Natural killer cell treated with Interleukin-12 subunit alpha and Interleukin-12 subunit beta and Interleukin-15 and Interleukin-18, amount 100 ng/mL, for 72 hours (primary cell): ENCODE data around the gene CDKN3. TPM values are rescaled to one million over a fixed set of nuclear protein-coding genes. Genes with fewer than 3 reads are reported as not detected.
"Not testable (repeated sequence)": the region's sequence is repeated elsewhere in the genome, so short reads cannot be mapped to it uniquely, and the experiment has no call there.

ENCODE experiments used
- ATAC-seq, 2 donors: fragments of 150-1000 bp; cut with Tn5 transposase in 1 of 2; sonication (Bioruptor Pico), chemical (Tn5 transposase) in 1 of 2; 2 replicates each; pipeline ENCODE4 v1.10.0; 2021
- DNase-seq: peaks from one replicate; pipeline ENCODE4 v3.0.0; 2022; ENCODE audit warnings: low spot score
- H3K27ac Mint-ChIP-seq, 2 donors: 1 replicate in 1 of 2; 2 replicates in 1 of 2; pipeline ENCODE4 v1.8.0; 2022; ENCODE audit warnings: mixed read lengths in 2 of 2, mild to moderate bottlenecking in 1 of 2, moderate library complexity in 1 of 2
- H3K27me3 Mint-ChIP-seq, 2 donors: 1 replicate in 1 of 2; 2 replicates in 1 of 2; pipeline ENCODE4 v1.8.0; 2022; ENCODE audit warnings: mixed read lengths in 2 of 2
- H3K36me3 Mint-ChIP-seq: one replicate; pipeline ENCODE4 v1.8.0; 2022; ENCODE audit warnings: mixed read lengths
- H3K4me1 Mint-ChIP-seq, 2 donors: 1 replicate in 1 of 2; 2 replicates in 1 of 2; pipeline ENCODE4 v1.8.0; 2022; ENCODE audit warnings: low read depth in 2 of 2, mixed read lengths in 2 of 2, mild to moderate bottlenecking in 1 of 2
- H3K4me3 Mint-ChIP-seq: one replicate; pipeline ENCODE4 v1.8.0; 2022; ENCODE audit warnings: mixed read lengths
- H3K9me3 Mint-ChIP-seq: 2 replicates; pipeline ENCODE4 v1.8.0; 2022; ENCODE audit warnings: mixed read lengths
- total RNA-seq, 2 donors: library from RNA; stranded (reverse); gene quantifications; one replicate each; pipeline ENCODE4 v1.2.3, GENCODE V29; 2022

CDKN3 gene
- total RNA-seq, 2 donors from 2014 or later = 31.1 to 38.4 TPM

GRCh38 chr14:54383835-54384234, 13.0 kb upstream of the CDKN3 start:
- Mint-ChIP-seq H3K27me3 (peaks cover 33 to 39% of the 10 kb centered on the region in 2 donors), H3K9me3 (no peaks in the 10 kb centered on the region), H3K27ac (no peak overlapping the region), H3K4me3 (no peak overlapping the region), H3K4me1 (no peaks in the 10 kb centered on the region), H3K36me3 (no peaks in the 10 kb centered on the region)
- DNase-seq (no peak), ATAC-seq (no peak)

- no peaks in the 10 kb centered on the region for H3K9me3 Mint-ChIP-seq
- H3K27me3 Mint-ChIP-seq = peaks cover 27 to 30% of the 10 kb centered on the region in 2 donors
- DNase-seq = no peak
- ATAC-seq = no peak
- H3K27ac Mint-ChIP-seq = no peak overlapping the region
- no peaks in the 10 kb centered on the region for H3K4me1 Mint-ChIP-seq
- H3K36me3 Mint-ChIP-seq = no peaks in the 10 kb centered on the region
- no peak overlapping the region for H3K4me3 Mint-ChIP-seq
Observed at GRCh38 chr14:54385556-54385955, 11.3 kb upstream of the CDKN3 start.

GRCh38 chr14:54387328-54387727, 9.5 kb upstream of the CDKN3 start:
- Mint-ChIP-seq H3K9me3 (no peaks in the 10 kb centered on the region), H3K27me3 (peaks cover 28 to 40% of the 10 kb centered on the region in 2 donors), H3K4me3 (no peak overlapping the region), H3K4me1 (no peaks in the 10 kb centered on the region), H3K36me3 (no peaks in the 10 kb centered on the region), H3K27ac (no peak overlapping the region)
- no peak for DNase-seq
- ATAC-seq = peak in 1 of 2 donors; percentile 36

GRCh38 chr14:54392131-54392859, 4.5 kb upstream of the CDKN3 start:
- no peaks in the 10 kb centered on the region for H3K9me3 Mint-ChIP-seq
- ATAC-seq = no peak
- peaks cover 14 to 34% of the 10 kb centered on the region in 2 donors for H3K27me3 Mint-ChIP-seq
- H3K4me3 Mint-ChIP-seq = no peak overlapping the region
- H3K4me1 Mint-ChIP-seq = peaks cover 4 to 7% of the 10 kb centered on the region in 2 donors
- H3K27ac Mint-ChIP-seq = no peak overlapping the region
- H3K36me3 Mint-ChIP-seq = no peaks in the 10 kb centered on the region
- DNase-seq = no peak

- H3K9me3 Mint-ChIP-seq, H3K4me3 Mint-ChIP-seq, DNase-seq, H3K27ac Mint-ChIP-seq, H3K36me3 Mint-ChIP-seq, ATAC-seq: not testable (repeated sequence)
- peaks cover 4 to 12% of the 10 kb centered on the region in 2 donors for H3K4me1 Mint-ChIP-seq
- peaks cover 8 to 26% of the 10 kb centered on the region in 2 donors for H3K27me3 Mint-ChIP-seq
Observed at GRCh38 chr14:54392986-54393884, 3.6 kb upstream of the CDKN3 start.

GRCh38 chr14:54394596-54394995, 2.2 kb upstream of the CDKN3 start:
- H3K4me1 Mint-ChIP-seq = peaks cover 7 to 16% of the 10 kb centered on the region in 2 donors
- no peaks in the 10 kb centered on the region for H3K9me3 Mint-ChIP-seq
- ATAC-seq (no peak), DNase-seq (no peak)
- H3K36me3 Mint-ChIP-seq = no peaks in the 10 kb centered on the region
- H3K4me3 Mint-ChIP-seq = no peak overlapping the region
- peaks cover 2 to 15% of the 10 kb centered on the region in 2 donors for H3K27me3 Mint-ChIP-seq
- H3K27ac Mint-ChIP-seq = no peak overlapping the region

- Mint-ChIP-seq H3K9me3 (no peaks in the 10 kb centered on the region), H3K4me3 (no peak overlapping the region), H3K27me3 (peaks cover 2 to 15% of the 10 kb centered on the region in 2 donors), H3K4me1 (peaks cover 7 to 16% of the 10 kb centered on the region in 2 donors), H3K36me3 (no peaks in the 10 kb centered on the region), H3K27ac (no peak overlapping the region)
- DNase-seq = no peak
- ATAC-seq = no peak
Observed at GRCh38 chr14:54395284-54395683, 1.5 kb upstream of the CDKN3 start.

GRCh38 chr14:54395716-54396115, 1.1 kb upstream of the CDKN3 start:
- Mint-ChIP-seq H3K27ac (no peak overlapping the region), H3K27me3 (peaks cover under 1 to 12% of the 10 kb centered on the region in 2 donors), H3K4me3 (no peak overlapping the region), H3K9me3 (no peaks in the 10 kb centered on the region), H3K36me3 (no peaks in the 10 kb centered on the region), H3K4me1 (peaks cover 7 to 16% of the 10 kb centered on the region in 2 donors)
- ATAC-seq (no peak), DNase-seq (no peak)

- Mint-ChIP-seq H3K27ac (peak overlapping the region; percentile 67 to 82), H3K4me3 (peak overlapping the region; percentile 80), H3K36me3 (no peaks in the 10 kb centered on the region), H3K4me1 (peaks cover 7 to 16% of the 10 kb centered on the region in 2 donors), H3K27me3 (peaks cover 0 to 7% of the 10 kb centered on the region in 2 donors), H3K9me3 (no peaks in the 10 kb centered on the region)
- DNase-seq (no peak), ATAC-seq (no peak)
Observed at GRCh38 chr14:54396183-54396492, 669 bp upstream of the CDKN3 start.

GRCh38 chr14:54399560-54399959, 2.8 kb downstream of the CDKN3 start:
- no peak for ATAC-seq
- no peaks in the 10 kb centered on the region for H3K9me3 Mint-ChIP-seq
- peaks cover 13% of the 10 kb centered on the region for H3K36me3 Mint-ChIP-seq

GRCh38 chr14:54403401-54404005, 6.7 kb downstream of the CDKN3 start:
- not testable (repeated sequence) for H3K27me3 Mint-ChIP-seq, H3K4me1 Mint-ChIP-seq, DNase-seq, H3K9me3 Mint-ChIP-seq, ATAC-seq, H3K27ac Mint-ChIP-seq, H3K4me3 Mint-ChIP-seq
- peaks cover 24% of the 10 kb centered on the region for H3K36me3 Mint-ChIP-seq

More at GRCh38 chr14:54399560-54399959, 2.8 kb downstream of the CDKN3 start:
- no peak overlapping the region for H3K27ac Mint-ChIP-seq
- no peak for DNase-seq
- H3K27me3 Mint-ChIP-seq = no peaks in the 10 kb centered on the region
- H3K4me3 Mint-ChIP-seq = no peak overlapping the region
- peaks cover 7 to 16% of the 10 kb centered on the region in 2 donors for H3K4me1 Mint-ChIP-seq

- Mint-ChIP-seq H3K4me3 (no peak overlapping the region), H3K27ac (no peak overlapping the region), H3K27me3 (no peaks in the 10 kb centered on the region), H3K9me3 (no peaks in the 10 kb centered on the region), H3K36me3 (peaks cover 7% of the 10 kb centered on the region), H3K4me1 (peaks cover 0 to 5% of the 10 kb centered on the region in 2 donors)
- no peak for DNase-seq
- no peak for ATAC-seq
Observed at GRCh38 chr14:54410215-54410614, 13.4 kb downstream of the CDKN3 start.

- Mint-ChIP-seq H3K4me3 (no peak overlapping the region), H3K27ac (no peak overlapping the region), H3K4me1 (peaks cover 0 to 2% of the 10 kb centered on the region in 2 donors), H3K27me3 (no peaks in the 10 kb centered on the region), H3K36me3 (peaks cover 4% of the 10 kb centered on the region), H3K9me3 (no peaks in the 10 kb centered on the region)
- ATAC-seq (no peak), DNase-seq (no peak)
Observed at GRCh38 chr14:54411371-54411770, 14.6 kb downstream of the CDKN3 start.
